ENCODE data around the gene PDZD8. TPM values are rescaled to one million over a fixed set of nuclear protein-coding genes. Genes with fewer than 3 reads are reported as not detected.

The PDZD8 gene
- total and polyA plus RNA-seq, 2 donors from 2014 or later = 7.4 to 41.9 TPM

GRCh38 chr10:117412469-117413010 is 37.3 kb upstream of the PDZD8 start:
- no peak for TF ChIP-seq CTCF (IDR thresholded peaks at IDR 0.05; ENCODE audit: borderline replicate concordance, extremely low read depth, insufficient read depth)
- FAIRE-seq (no peak), DNase-seq (peak in 2 of 5 donors; percentile 10 to 29)
- H3K9ac ChIP-seq (ENCODE audit: low read length in 3 of 3) = no peak overlapping the region
- H3K9me3 ChIP-seq (ENCODE audit: control insufficient read depth in 2 of 3, insufficient read depth in 1 of 3, low read length in 3 of 3) = no peaks in the 10 kb centered on the region
- no peak overlapping the region for H3K27ac ChIP-seq (ENCODE audit: low read depth in 2 of 2, low read length in 2 of 2)
- H3K36me3 ChIP-seq (ENCODE audit: control insufficient read depth in 2 of 3, insufficient read depth in 3 of 3, low read length in 3 of 3) = no peaks in the 10 kb centered on the region
- no peaks in the 10 kb centered on the region for H3K4me1 ChIP-seq (ENCODE audit: control insufficient read depth in 2 of 3, insufficient read depth in 2 of 3, low read depth in 1 of 3, low read length in 3 of 3)
- no peak overlapping the region for H3K4me3 ChIP-seq (ENCODE audit: low read length in 3 of 3)
- no peaks in the 10 kb centered on the region for H3K27me3 ChIP-seq (ENCODE audit: control insufficient read depth, insufficient read depth, low read length)
- intact Hi-C loops (cut with DNase I) = no loop called here

- no peak for TF ChIP-seq CTCF (IDR thresholded peaks at IDR 0.05; ENCODE audit: borderline replicate concordance, extremely low read depth, insufficient read depth)
- no peak for DNase-seq
- Histone ChIP-seq H3K9me3 (ENCODE audit: control insufficient read depth in 2 of 3, insufficient read depth in 1 of 3, low read length in 3 of 3) (no peaks in the 10 kb centered on the region), H3K4me1 (ENCODE audit: control insufficient read depth in 2 of 3, insufficient read depth in 2 of 3, low read depth in 1 of 3, low read length in 3 of 3) (no peaks in the 10 kb centered on the region), H3K36me3 (ENCODE audit: control insufficient read depth in 2 of 3, insufficient read depth in 3 of 3, low read length in 3 of 3) (no peaks in the 10 kb centered on the region), H3K9ac (ENCODE audit: low read length in 3 of 3) (no peak overlapping the region), H3K27ac (ENCODE audit: low read depth in 2 of 2, low read length in 2 of 2) (no peak overlapping the region), H3K4me3 (ENCODE audit: low read length in 3 of 3) (no peak overlapping the region), H3K27me3 (ENCODE audit: control insufficient read depth, insufficient read depth, low read length) (no peaks in the 10 kb centered on the region)
- no peak for FAIRE-seq
- intact Hi-C loops (cut with DNase I) = no loop called here
Observed at GRCh38 chr10:117411479-117412399, 36.5 kb upstream of the PDZD8 start.

GRCh38 chr10:117410557-117410956 is 35.3 kb upstream of the PDZD8 start:
- Histone ChIP-seq H3K9ac (ENCODE audit: low read length in 3 of 3) (no peak overlapping the region), H3K4me3 (ENCODE audit: low read length in 3 of 3) (no peak overlapping the region), H3K27me3 (ENCODE audit: control insufficient read depth, insufficient read depth, low read length) (no peaks in the 10 kb centered on the region), H3K36me3 (ENCODE audit: control insufficient read depth in 2 of 3, insufficient read depth in 3 of 3, low read length in 3 of 3) (no peaks in the 10 kb centered on the region), H3K4me1 (ENCODE audit: control insufficient read depth in 2 of 3, insufficient read depth in 2 of 3, low read depth in 1 of 3, low read length in 3 of 3) (no peaks in the 10 kb centered on the region), H3K27ac (ENCODE audit: low read depth in 2 of 2, low read length in 2 of 2) (no peak overlapping the region), H3K9me3 (ENCODE audit: control insufficient read depth in 2 of 3, insufficient read depth in 1 of 3, low read length in 3 of 3) (no peaks in the 10 kb centered on the region)
- FAIRE-seq = no peak
- no peak for TF ChIP-seq CTCF (IDR thresholded peaks at IDR 0.05; ENCODE audit: borderline replicate concordance, extremely low read depth, insufficient read depth)
- no peak for DNase-seq
- intact Hi-C loops (cut with DNase I) = no loop called here

All from kidney (tissue), 14 donors.